Esophagus muscularis mucosa (tissue), 4 donors: ENCODE data around the gene TSPAN17. TPM values are rescaled to one million over a fixed set of nuclear protein-coding genes. Genes with fewer than 3 reads are reported as not detected.

ENCODE experiments used
- DNase-seq: peaks from one replicate; pipeline ENCODE4 v3.0.0-alpha.2; 2017; ENCODE audit errors: extremely low spot score
- H3K27ac ChIP-seq, 4 donors: fragments of 200-600 bp; sonication (generic); replicated peaks in 1 of 4; 1 replicate in 3 of 4; 2 replicates in 1 of 4; pipeline ENCODE4 v1.5.1; 2016 to 2019; ENCODE audit warnings: mild to moderate bottlenecking in 1 of 4
- H3K27me3 ChIP-seq, 4 donors: fragments of 200-600 bp; sonication (generic); one replicate each; pipeline versions ENCODE4 v1.5.1 to v1.6.0; 2016 to 2019
- H3K36me3 ChIP-seq, 4 donors: fragments of 200-600 bp; sonication (generic); one replicate each; pipeline ENCODE4 v1.5.1; 2016 to 2019
- H3K4me1 ChIP-seq, 4 donors: fragments of 200-600 bp; sonication (generic); one replicate each; pipeline ENCODE4 v1.5.1; 2016 to 2019
- H3K4me3 ChIP-seq, 4 donors: fragments of 200-600 bp; sonication (generic); 1 replicate in 2 of 4; 2 replicates in 2 of 4; pipeline ENCODE4 v1.5.1; 2016 to 2019; ENCODE audit warnings: mild to moderate bottlenecking in 4 of 4, moderate library complexity in 1 of 4
- H3K9me3 ChIP-seq, 4 donors: fragments of 200-600 bp; sonication (generic); 1 replicate in 3 of 4; 2 replicates in 1 of 4; pipeline ENCODE4 v1.5.1; 2016 to 2019
- EP300 ChIP-seq: sonication (generic); formaldehyde crosslinking; IDR thresholded peaks from one replicate; pipeline ENCODE4 v1.6.1; 2017; ENCODE audit warnings: antibody characterized with exemption
- POLR2A ChIP-seq: fragments of 450-650 bp; IDR thresholded peaks from one replicate; pipeline ENCODE4 v1.6.1; 2017; ENCODE audit warnings: antibody characterized with exemption, moderate library complexity, mild to moderate bottlenecking, low read depth
- POLR2AphosphoS5 ChIP-seq, 2 donors: sonication (generic); formaldehyde crosslinking; IDR thresholded peaks; one replicate each; pipeline ENCODE4 v1.6.1; 2017; ENCODE audit warnings: antibody characterized with exemption in 2 of 2
- WGBS: methylation state at CpG from one replicate; pipeline ENCODE4 v1.1.5; 2018; 5-methylcytosine and 5-hydroxymethylcytosine counted together
- intact Hi-C: fragments of 100-400 bp; cut with DNase I; formaldehyde crosslinking; loops from one replicate; pipeline ENCODE4 v1.15.1; 2023
- small RNA-seq, 3 donors: library from RNA; depleted of rRNA; stranded (forward); fragments of <200 nt; gene quantifications; one replicate each; pipeline ENCODE3, GENCODE V24; 2016
- total RNA-seq, 4 donors: library from RNA; depleted of rRNA; stranded (reverse); fragments of >200 nt; gene quantifications; one replicate each; pipeline versions ENCODE4 v1.1.0 to v1.2.1, GENCODE V29; 2016
- TF ChIP-seq, protein P1 (sequence below), 3 experiments: fragments of 200-600 bp in 2 of 3; fragments of 450-650 bp in 1 of 3; sonication (generic) in 2 of 3; IDR thresholded peaks; one replicate each; pipeline ENCODE4 v1.5.1; 2017 to 2019; ENCODE audit warnings: antibody characterized with exemption in 3 of 3, mild to moderate bottlenecking in 2 of 3, moderate library complexity in 1 of 3

TSPAN17 gene
- total RNA-seq, 4 donors from 2014 or later = 8.3 to 18.6 (median 14.8) TPM

DNA sequence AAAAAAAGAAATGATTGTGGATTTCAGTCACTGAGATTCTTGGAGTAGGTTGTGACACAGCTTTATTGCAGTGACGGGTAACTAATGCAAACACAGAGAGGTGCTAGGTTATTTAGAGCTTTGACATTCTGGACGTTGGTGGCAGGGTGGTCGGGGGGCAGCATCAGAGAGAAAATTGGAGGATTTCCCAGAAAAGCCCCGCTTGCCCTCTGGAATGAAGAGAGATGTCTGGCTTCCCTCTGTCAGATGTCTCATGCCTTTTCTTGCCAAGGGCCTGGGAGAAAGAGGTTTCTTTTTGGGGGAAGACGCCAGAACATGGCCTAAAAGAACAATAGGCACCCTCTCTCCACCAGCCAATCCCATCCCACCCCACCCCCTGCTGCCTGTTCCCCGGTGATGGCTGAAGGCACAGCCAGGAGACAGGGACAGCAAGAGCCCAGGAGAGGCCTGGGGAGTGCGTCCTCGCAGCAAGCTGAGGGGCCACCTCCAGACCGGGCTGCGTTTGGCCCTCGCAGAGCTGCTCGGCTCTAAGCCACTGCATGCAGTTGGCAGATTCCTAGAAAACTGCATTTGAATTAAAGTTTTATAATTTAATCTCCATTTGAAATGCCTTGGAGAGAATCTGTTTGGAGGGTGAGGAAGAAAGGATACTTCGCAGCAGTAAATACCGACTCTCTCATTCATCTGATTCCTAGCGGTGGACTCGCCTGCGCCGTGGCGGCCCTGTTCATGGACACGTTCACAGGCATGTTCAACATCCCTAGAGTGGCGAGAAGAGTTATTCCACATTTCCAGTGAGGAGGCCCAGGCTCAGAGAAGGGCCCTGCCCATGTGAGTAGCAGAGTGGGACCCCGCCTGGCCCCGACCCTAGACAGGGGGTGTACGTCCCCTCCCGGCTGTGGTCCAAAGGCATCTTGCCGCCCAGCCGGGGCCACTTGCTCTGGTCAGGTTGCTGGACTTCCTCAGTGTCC is 55.7 kb downstream of the TSPAN17 start:
- intact Hi-C loops = no loop called here
- Histone ChIP-seq H3K27me3 (peaks cover 0 to 74% (median 0%) of the 10 kb centered on the region in 4 donors), H3K4me3 (no peak overlapping the region), H3K4me1 (no peaks in the 10 kb centered on the region), H3K9me3 (no peaks in the 10 kb centered on the region), H3K27ac (no peak overlapping the region), H3K36me3 (no peaks in the 10 kb centered on the region)
- no peak for DNase-seq
- TF ChIP-seq, protein P1, sequence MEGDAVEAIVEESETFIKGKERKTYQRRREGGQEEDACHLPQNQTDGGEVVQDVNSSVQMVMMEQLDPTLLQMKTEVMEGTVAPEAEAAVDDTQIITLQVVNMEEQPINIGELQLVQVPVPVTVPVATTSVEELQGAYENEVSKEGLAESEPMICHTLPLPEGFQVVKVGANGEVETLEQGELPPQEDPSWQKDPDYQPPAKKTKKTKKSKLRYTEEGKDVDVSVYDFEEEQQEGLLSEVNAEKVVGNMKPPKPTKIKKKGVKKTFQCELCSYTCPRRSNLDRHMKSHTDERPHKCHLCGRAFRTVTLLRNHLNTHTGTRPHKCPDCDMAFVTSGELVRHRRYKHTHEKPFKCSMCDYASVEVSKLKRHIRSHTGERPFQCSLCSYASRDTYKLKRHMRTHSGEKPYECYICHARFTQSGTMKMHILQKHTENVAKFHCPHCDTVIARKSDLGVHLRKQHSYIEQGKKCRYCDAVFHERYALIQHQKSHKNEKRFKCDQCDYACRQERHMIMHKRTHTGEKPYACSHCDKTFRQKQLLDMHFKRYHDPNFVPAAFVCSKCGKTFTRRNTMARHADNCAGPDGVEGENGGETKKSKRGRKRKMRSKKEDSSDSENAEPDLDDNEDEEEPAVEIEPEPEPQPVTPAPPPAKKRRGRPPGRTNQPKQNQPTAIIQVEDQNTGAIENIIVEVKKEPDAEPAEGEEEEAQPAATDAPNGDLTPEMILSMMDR (IDR thresholded peaks at IDR 0.05) = no peak
- TF ChIP-seq EP300 = no peak
- no peak for TF ChIP-seq POLR2A
- no peak for TF ChIP-seq POLR2AphosphoS5 (IDR thresholded peaks at IDR 0.05)
- 73% methylated on average over 24 of the region's 27 CpGs for WGBS

DNA sequence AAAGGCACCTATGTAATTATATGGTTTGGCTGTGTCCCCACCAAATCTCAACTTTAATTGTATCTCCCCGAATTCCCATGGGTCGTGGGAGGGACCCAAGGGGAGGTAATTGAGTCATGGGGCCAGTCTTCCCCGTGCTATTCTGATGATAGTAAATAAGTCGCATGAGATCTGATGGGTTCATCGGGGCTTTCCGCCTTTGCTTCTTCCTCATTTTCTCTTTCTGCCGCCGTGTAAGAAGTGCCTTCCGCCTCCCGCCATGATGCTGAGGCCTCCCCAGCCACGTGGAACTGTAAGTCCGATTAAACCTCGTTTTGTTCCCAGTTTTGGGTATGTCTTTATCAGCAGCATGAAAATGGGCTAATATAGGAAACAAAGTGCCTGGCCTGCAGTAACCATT is 56.6 kb downstream of the TSPAN17 start:
- intact Hi-C loops = no loop called here
- no peak for DNase-seq
- Histone ChIP-seq H3K4me1 (no peaks in the 10 kb centered on the region), H3K4me3 (no peak overlapping the region), H3K36me3 (no peaks in the 10 kb centered on the region), H3K27ac (no peak overlapping the region), H3K9me3 (no peaks in the 10 kb centered on the region), H3K27me3 (peaks cover 0 to 68% (median 0%) of the 10 kb centered on the region in 4 donors)
- 87% methylated on average over 13 of the region's 13 CpGs for WGBS
- TF ChIP-seq POLR2A (no peak), POLR2AphosphoS5 (IDR thresholded peaks at IDR 0.05) (no peak)
- TF ChIP-seq, protein P1 (IDR thresholded peaks at IDR 0.05) = no peak

DNA sequence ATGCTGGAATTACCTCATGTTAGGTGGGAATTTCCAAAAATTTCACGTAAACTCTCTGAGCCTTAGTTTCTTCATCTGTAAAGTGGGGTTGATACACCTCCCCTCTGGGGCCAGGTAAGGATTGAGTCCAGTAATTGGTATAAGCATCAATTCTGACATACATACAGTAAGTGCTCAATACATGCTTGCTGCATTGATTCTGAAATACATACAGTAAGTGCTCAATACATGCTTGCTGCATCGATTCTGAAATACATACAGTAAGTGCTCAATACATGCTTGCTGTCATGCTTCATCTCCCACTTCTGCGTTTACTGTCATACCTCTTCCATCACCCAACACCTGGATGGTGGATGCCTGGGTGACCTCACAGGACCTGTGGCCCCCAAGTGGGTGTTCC is 57.1 kb downstream of the TSPAN17 start:
- no peak overlapping the region for H3K4me3 ChIP-seq
- no peaks in the 10 kb centered on the region for H3K9me3 ChIP-seq
- 74% methylated on average over 3 of the region's 3 CpGs for WGBS
- H3K36me3 ChIP-seq = no peaks in the 10 kb centered on the region
- DNase-seq = no peak
- peaks cover 0 to 65% (median 0%) of the 10 kb centered on the region in 4 donors for H3K27me3 ChIP-seq
- TF ChIP-seq POLR2A (no peak), EP300 (no peak), POLR2AphosphoS5 (IDR thresholded peaks at IDR 0.05) (no peak)
- TF ChIP-seq, protein P1 (IDR thresholded peaks at IDR 0.05) = no peak
- no peaks in the 10 kb centered on the region for H3K4me1 ChIP-seq
- intact Hi-C loops = no loop called here
- no peak overlapping the region for H3K27ac ChIP-seq

DNA sequence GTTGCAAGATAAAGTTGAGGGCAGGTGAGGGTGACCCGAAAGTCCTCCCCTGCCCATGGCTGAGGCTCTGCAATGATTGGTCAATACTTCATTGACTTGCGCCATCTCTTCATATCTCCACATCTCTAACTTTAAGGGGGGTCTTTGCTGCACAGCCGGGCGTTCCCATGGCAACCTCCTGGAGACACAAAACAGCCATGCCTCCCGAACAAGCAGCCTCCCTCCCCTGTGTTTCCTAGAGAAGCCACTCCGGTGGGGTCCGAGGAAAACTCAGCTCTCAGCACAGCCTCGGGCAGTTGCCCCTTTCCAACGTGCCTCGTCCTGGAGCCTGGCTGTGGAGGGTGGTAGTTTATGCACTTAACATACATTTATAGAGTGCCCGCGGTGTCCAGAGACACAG is 57.5 kb downstream of the TSPAN17 start:
- TF ChIP-seq, protein P1 (IDR thresholded peaks at IDR 0.05) = no peak
- TF ChIP-seq EP300 = no peak
- TF ChIP-seq POLR2A = no peak
- TF ChIP-seq POLR2AphosphoS5 (IDR thresholded peaks at IDR 0.05) = no peak
- H3K4me3 ChIP-seq = no peak overlapping the region
- WGBS = 70% methylated on average over 9 of the region's 12 CpGs
- no peaks in the 10 kb centered on the region for H3K36me3 ChIP-seq
- intact Hi-C loops = no loop called here
- H3K9me3 ChIP-seq = no peaks in the 10 kb centered on the region
- DNase-seq = no peak
- no peaks in the 10 kb centered on the region for H3K4me1 ChIP-seq
- H3K27ac ChIP-seq = no peak overlapping the region
- peaks cover 0 to 65% (median 0%) of the 10 kb centered on the region in 4 donors for H3K27me3 ChIP-seq

Small RNA genes within 50 kb of the gene (small RNA-seq; reads per million reads assigned to genes)
- gene MIR4281 = 0 reads per million in 3 donors

Other genes starting within 250 kb of the TSPAN17 start
- 100 to 1,000 TPM; 220 to 267 (median 239) TPM for gene CLTB, start 230.9 kb upstream of the TSPAN17 start, total RNA-seq
- gene FAF2, start 199.1 kb upstream of the TSPAN17 start, total RNA-seq = 10 to 100 TPM; 21.2 to 27.3 (median 23.9) TPM
- gene RNF44, start 110.1 kb upstream of the TSPAN17 start, total RNA-seq = 10 to 100 TPM; 11.3 to 22.2 (median 18.7) TPM
- under 1 TPM in 1 of 4 donors, not detected in 3; 0.92 TPM for gene CDHR2, start 98.1 kb upstream of the TSPAN17 start, total RNA-seq
- gene GPRIN1, start 37.3 kb upstream of the TSPAN17 start, total RNA-seq = 1 to 10 TPM in 1 of 4 donors, under 1 TPM in 3; 0.42 to 1.0 (median 0.95) TPM
- not detected for gene SNCB, start 16.9 kb upstream of the TSPAN17 start, total RNA-seq
- not detected for gene EIF4E1B, start 16.8 kb upstream of the TSPAN17 start, total RNA-seq
- not detected for gene UNC5A, start 163.1 kb downstream of the TSPAN17 start, total RNA-seq